Naive thymus-derived CD4-positive, alpha-beta T cell (primary cell): ENCODE data around the gene MESD. TPM values are rescaled to one million over a fixed set of nuclear protein-coding genes. Genes with fewer than 3 reads are reported as not detected.

Experiments
- ATAC-seq: fragments of 150-1000 bp; cut with Tn5 transposase; 2 replicates; pipeline ENCODE4 v1.10.0; 2021; ENCODE audit warnings: mild to moderate bottlenecking, moderate library complexity
- CTCF ChIA-PET: fragments of 350-600 bp; sonication (Branson Sonifier 250); formaldehyde crosslinking; loops from one replicate; lab custom pipeline; 2021; ENCODE audit warnings: antibody characterized with exemption; lab: Charles Lee
- POLR2A ChIA-PET: fragments of 350-600 bp; sonication (Branson Sonifier 250); formaldehyde crosslinking; loops from one replicate; lab custom pipeline; 2021; ENCODE audit warnings: antibody characterized with exemption, inconsistent platforms; lab: Charles Lee
- DNase-seq, 9 donors: peaks; one replicate each; pipeline versions ENCODE4 v3.0.0 to v3.0.0-alpha.2; 2020 to 2022; ENCODE audit warnings: mixed read lengths in 1 of 9
- H3K27ac ChIP-seq: one replicate; pipeline ENCODE4 v1.7.0; 2013; ENCODE audit warnings: mild to moderate bottlenecking, low read depth, low read length, moderate library complexity
- H3K27me3 ChIP-seq, 2 donors: one replicate each; pipeline ENCODE4 v1.7.0; 2013; ENCODE audit warnings: low read length in 2 of 2, mild to moderate bottlenecking in 2 of 2, moderate library complexity in 2 of 2; ENCODE audit not compliant: control insufficient read depth in 2 of 2, insufficient read depth in 2 of 2
- H3K36me3 ChIP-seq, 3 experiments: 1 replicate in 2 of 3; 2 replicates in 1 of 3; pipeline ENCODE4 v1.7.0; 2013; ENCODE audit warnings: low read length in 3 of 3, mild to moderate bottlenecking in 3 of 3, moderate library complexity in 1 of 3; ENCODE audit not compliant: insufficient read depth in 3 of 3, control insufficient read depth in 2 of 3
- H3K4me1 ChIP-seq, 2 donors: one replicate each; pipeline ENCODE4 v1.7.0; 2013; ENCODE audit warnings: low read length in 2 of 2, mild to moderate bottlenecking in 2 of 2, moderate library complexity in 1 of 2; ENCODE audit not compliant: control insufficient read depth in 2 of 2, insufficient read depth in 2 of 2
- H3K4me3 ChIP-seq: 2 replicates; pipeline ENCODE4 v1.7.0; 2013; ENCODE audit warnings: mild to moderate bottlenecking, low read length
- H3K9me3 ChIP-seq, 3 experiments: 1 replicate in 2 of 3; 2 replicates in 1 of 3; pipeline ENCODE4 v1.7.0; 2013; ENCODE audit warnings: low read length in 3 of 3; ENCODE audit not compliant: control insufficient read depth in 2 of 3
- H3K27ac Mint-ChIP-seq, 9 donors: one replicate each; pipeline ENCODE4 v1.8.0; 2020 to 2022; ENCODE audit warnings: mixed read lengths in 9 of 9, mild to moderate bottlenecking in 8 of 9, moderate library complexity in 5 of 9, inconsistent platforms in 2 of 9
- H3K27me3 Mint-ChIP-seq, 5 donors: one replicate each; pipeline ENCODE4 v1.8.0; 2021 to 2022; ENCODE audit warnings: mixed read lengths in 5 of 5, mild to moderate bottlenecking in 1 of 5
- H3K36me3 Mint-ChIP-seq, 5 donors: one replicate each; pipeline ENCODE4 v1.8.0; 2020 to 2022; ENCODE audit warnings: mixed read lengths in 5 of 5, mild to moderate bottlenecking in 3 of 5, inconsistent platforms in 1 of 5
- H3K4me1 Mint-ChIP-seq, 7 donors: one replicate each; pipeline ENCODE4 v1.8.0; 2020 to 2022; ENCODE audit warnings: mixed read lengths in 7 of 7, mild to moderate bottlenecking in 3 of 7, inconsistent platforms in 1 of 7
- H3K4me3 Mint-ChIP-seq, 10 donors: one replicate each; pipeline ENCODE4 v1.8.0; 2020 to 2022; ENCODE audit warnings: mild to moderate bottlenecking in 10 of 10, mixed read lengths in 10 of 10, moderate library complexity in 6 of 10, inconsistent platforms in 2 of 10
- H3K9me3 Mint-ChIP-seq, 11 donors: one replicate each; pipeline ENCODE4 v1.8.0; 2020 to 2022; ENCODE audit warnings: mixed read lengths in 11 of 11, mild to moderate bottlenecking in 4 of 11, inconsistent platforms in 1 of 11, moderate library complexity in 1 of 11
- intact Hi-C, 2 donors: fragments of 100-400 bp; cut with micrococcal nuclease; formaldehyde crosslinking; loops; one replicate each; pipeline ENCODE4 v1.15.1; 2023
- polyA plus RNA-seq, 2 donors: library from polyadenylated mRNA; unstranded; fragments of 300-500 nt; fragmentation: Illumina TruSeq; gene quantifications; one replicate each; pipeline ENCODE4 v1.2.3, GENCODE V29; 2021
- total RNA-seq, 6 experiments: library from RNA in 5 of 6; stranded (reverse) in 5 of 6; gene quantifications; 1 replicate in 5 of 6; 2 replicates in 1 of 6; pipeline ENCODE4 v1.2.3 and lab custom pipeline; 2021 to 2026

Gene MESD
- total and polyA plus RNA-seq, 7 experiments from 2014 or later: 17.1 to 42.5 (median 29.3) TPM

GRCh38 chr15:80931191-80931590, 58.4 kb downstream of the MESD start:
- no peaks in the 10 kb centered on the region for H3K36me3 ChIP-seq
- DNase-seq (no peak), ATAC-seq (no peak)
- Mint-ChIP-seq H3K36me3 (peaks cover 0 to 39% (median 19%) of the 10 kb centered on the region in 5 donors), H3K4me1 (peaks cover 0 to 8% (median 7%) of the 10 kb centered on the region in 7 donors), H3K9me3 (no peaks in the 10 kb centered on the region), H3K27me3 (no peaks in the 10 kb centered on the region), H3K27ac (no peak overlapping the region), H3K4me3 (no peak overlapping the region)
- ChIA-PET POLR2A (no interaction called here), CTCF (no interaction called here)
- H3K4me1 ChIP-seq: no peaks in the 10 kb centered on the region
- H3K27ac ChIP-seq: no peak overlapping the region
- H3K4me3 ChIP-seq: no peak overlapping the region
- intact Hi-C loops: no loop called here
- H3K27me3 ChIP-seq: no peaks in the 10 kb centered on the region
- no peaks in the 10 kb centered on the region for H3K9me3 ChIP-seq

DNA sequence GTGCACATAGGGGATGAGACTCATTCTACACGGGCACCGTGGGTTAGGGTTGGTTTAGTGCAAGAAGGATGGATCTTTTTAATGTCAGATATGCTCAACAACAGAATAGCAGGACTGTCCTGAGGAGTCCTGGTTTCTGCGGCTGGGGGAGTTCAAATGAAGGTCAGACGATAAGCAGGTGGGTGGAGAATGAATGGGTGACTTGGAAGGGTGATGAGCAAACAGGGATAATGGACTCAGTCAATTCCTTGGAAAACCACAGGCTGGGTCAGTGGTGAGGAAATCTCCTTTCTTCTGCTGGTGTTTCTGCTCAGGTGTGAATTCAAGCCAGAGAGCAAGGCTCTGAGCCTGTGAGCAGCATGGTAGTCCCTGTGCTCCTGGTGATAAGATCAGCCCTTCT, 59.9 kb downstream of the MESD start:
- Histone ChIP-seq H3K4me3 (no peak overlapping the region), H3K9me3 (no peaks in the 10 kb centered on the region), H3K4me1 (no peaks in the 10 kb centered on the region), H3K36me3 (peaks cover 0 to 9% (median 0%) of the 10 kb centered on the region in 3 experiments), H3K27ac (no peak overlapping the region), H3K27me3 (no peaks in the 10 kb centered on the region)
- no peak overlapping the region for H3K27ac Mint-ChIP-seq
- no peak for DNase-seq
- peaks cover 0 to 39% (median 18%) of the 10 kb centered on the region in 5 donors for H3K36me3 Mint-ChIP-seq
- H3K4me1 Mint-ChIP-seq: peaks cover 0 to 6% (median 3%) of the 10 kb centered on the region in 7 donors
- H3K27me3 Mint-ChIP-seq: no peaks in the 10 kb centered on the region
- POLR2A ChIA-PET: no interaction called here
- H3K9me3 Mint-ChIP-seq: no peaks in the 10 kb centered on the region
- no peak for ATAC-seq
- CTCF ChIA-PET: no interaction called here
- H3K4me3 Mint-ChIP-seq: no peak overlapping the region
- intact Hi-C loops: no loop called here

DNA sequence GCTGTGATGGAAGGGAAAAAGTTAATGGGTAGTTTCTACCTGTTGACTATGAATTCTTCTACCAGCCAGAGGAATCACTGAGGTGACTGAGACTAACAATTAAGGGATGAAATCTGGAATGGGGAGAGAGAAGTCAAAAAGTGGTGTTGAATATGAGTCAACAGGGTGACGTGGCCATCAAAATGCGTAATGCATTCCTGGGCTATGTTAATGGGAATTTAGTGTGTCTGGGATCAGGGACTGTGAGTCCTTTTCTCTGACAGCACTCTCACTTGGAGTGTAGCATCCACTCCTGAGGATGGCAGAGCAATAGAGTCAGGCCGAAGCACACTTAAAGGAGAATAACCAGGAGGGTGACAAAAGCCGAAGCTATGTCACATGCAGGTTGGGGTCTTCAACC, 60.4 kb downstream of the MESD start:
- ChIA-PET POLR2A (no interaction called here), CTCF (no interaction called here)
- H3K27ac ChIP-seq: no peak overlapping the region
- Mint-ChIP-seq H3K9me3 (no peaks in the 10 kb centered on the region), H3K27me3 (no peaks in the 10 kb centered on the region), H3K27ac (no peak overlapping the region), H3K36me3 (peaks cover 0 to 40% (median 14%) of the 10 kb centered on the region in 5 donors), H3K4me3 (no peak overlapping the region), H3K4me1 (peaks cover 0 to 4% (median 0%) of the 10 kb centered on the region in 7 donors)
- H3K4me3 ChIP-seq: no peak overlapping the region
- intact Hi-C loops: no loop called here
- H3K9me3 ChIP-seq: no peaks in the 10 kb centered on the region
- peaks cover 0 to 9% (median 0%) of the 10 kb centered on the region in 3 experiments for H3K36me3 ChIP-seq
- ATAC-seq (no peak), DNase-seq (no peak)
- no peaks in the 10 kb centered on the region for H3K4me1 ChIP-seq
- H3K27me3 ChIP-seq: no peaks in the 10 kb centered on the region

DNA sequence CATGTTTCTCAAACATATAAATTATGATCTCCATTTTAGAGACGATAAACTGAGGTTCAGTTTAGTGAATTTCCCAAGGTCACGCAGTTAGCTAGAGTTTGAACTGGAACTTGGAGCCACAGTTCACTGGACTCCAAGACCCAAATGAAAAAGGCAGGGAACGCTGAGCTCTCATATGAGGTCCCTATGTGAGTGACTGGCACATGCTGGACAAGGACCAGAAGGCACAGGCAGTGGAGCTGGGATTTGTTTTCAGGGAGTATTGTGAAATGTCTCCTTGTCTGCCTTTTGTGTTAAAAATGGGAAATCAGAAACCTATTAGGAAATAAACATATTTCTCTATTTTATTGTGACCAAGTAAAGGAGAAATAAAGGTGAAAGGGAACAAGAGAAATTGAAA, 63.5 kb downstream of the MESD start:
- ChIA-PET POLR2A (no interaction called here), CTCF (no interaction called here)
- no peak overlapping the region for H3K4me3 Mint-ChIP-seq
- H3K27me3 Mint-ChIP-seq: no peaks in the 10 kb centered on the region
- intact Hi-C loops: no loop called here
- peaks cover 1 to 4% of the 10 kb centered on the region in 2 donors for H3K4me1 ChIP-seq
- H3K9me3 ChIP-seq: no peaks in the 10 kb centered on the region
- ATAC-seq (no peak), DNase-seq (no peak)
- H3K4me3 ChIP-seq: no peak overlapping the region
- H3K36me3 ChIP-seq: peaks cover 0 to 13% (median 0%) of the 10 kb centered on the region in 3 experiments
- no peaks in the 10 kb centered on the region for H3K27me3 ChIP-seq
- H3K27ac Mint-ChIP-seq: no peak overlapping the region
- H3K4me1 Mint-ChIP-seq: peaks cover 0 to 13% (median 4%) of the 10 kb centered on the region in 7 donors
- peaks cover 0 to 54% (median 19%) of the 10 kb centered on the region in 5 donors for H3K36me3 Mint-ChIP-seq
- no peaks in the 10 kb centered on the region for H3K9me3 Mint-ChIP-seq
- no peak overlapping the region for H3K27ac ChIP-seq

DNA sequence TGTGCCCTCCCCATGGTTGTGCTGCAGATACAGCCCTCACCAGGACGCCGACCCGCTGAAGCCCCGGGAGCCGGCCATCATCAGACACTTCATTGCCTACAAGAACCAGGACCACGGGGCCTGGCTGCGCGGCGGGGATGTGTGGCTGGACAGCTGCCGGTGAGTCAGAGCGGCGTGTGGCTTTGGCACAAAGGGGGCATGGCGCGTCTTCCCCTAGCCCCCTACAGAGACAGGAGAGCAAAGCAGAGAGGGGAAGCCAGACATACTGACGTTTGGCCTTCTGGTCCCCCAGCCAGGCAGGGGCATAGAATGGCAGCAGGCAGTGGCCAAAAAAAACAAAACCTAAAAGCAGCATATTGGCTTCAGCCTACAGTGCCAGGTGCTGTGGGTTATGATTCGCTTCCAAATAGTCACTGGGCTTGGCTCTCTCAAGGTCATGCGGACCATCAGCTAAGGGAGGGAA, 64.0 kb downstream of the MESD start:
- Histone ChIP-seq H3K9me3 (no peaks in the 10 kb centered on the region), H3K27ac (no peak overlapping the region), H3K27me3 (no peaks in the 10 kb centered on the region), H3K4me3 (no peak overlapping the region), H3K4me1 (peaks cover 6 to 9% of the 10 kb centered on the region in 2 donors), H3K36me3 (peaks cover 0 to 13% (median 0%) of the 10 kb centered on the region in 3 experiments)
- Mint-ChIP-seq H3K27me3 (no peaks in the 10 kb centered on the region), H3K27ac (no peak overlapping the region), H3K4me3 (no peak overlapping the region), H3K36me3 (peaks cover 0 to 49% (median 18%) of the 10 kb centered on the region in 5 donors), H3K9me3 (no peaks in the 10 kb centered on the region), H3K4me1 (peaks cover 4 to 16% (median 9%) of the 10 kb centered on the region in 7 donors)
- POLR2A ChIA-PET: no interaction called here
- intact Hi-C loops: no loop called here
- DNase-seq: no peak
- CTCF ChIA-PET: no interaction called here
- ATAC-seq: no peak

DNA sequence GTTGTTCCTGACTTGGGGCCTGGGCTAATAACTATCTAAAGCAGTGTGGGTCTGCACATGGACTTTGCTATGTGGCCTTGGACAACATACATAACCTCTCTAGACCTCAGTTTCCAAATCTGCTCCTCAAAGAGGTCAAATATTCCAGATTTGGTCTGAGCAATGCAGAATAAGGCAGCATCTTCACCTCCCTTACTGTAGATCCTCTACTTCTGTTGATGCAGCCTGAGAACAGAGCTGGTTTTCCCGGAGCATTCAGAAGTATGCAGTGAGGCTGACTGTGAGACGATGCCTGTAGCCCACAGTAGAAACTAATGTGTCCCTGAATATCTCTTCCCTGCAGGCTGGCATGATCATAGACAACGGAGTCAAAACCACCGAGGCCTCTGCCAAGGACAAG, 65.3 kb downstream of the MESD start:
- Histone ChIP-seq H3K36me3 (peaks cover 0 to 13% (median 0%) of the 10 kb centered on the region in 3 experiments), H3K9me3 (no peaks in the 10 kb centered on the region), H3K27ac (no peak overlapping the region), H3K4me3 (no peak overlapping the region), H3K27me3 (no peaks in the 10 kb centered on the region), H3K4me1 (peaks cover 10 to 13% of the 10 kb centered on the region in 2 donors)
- intact Hi-C loops: no loop called here
- ChIA-PET POLR2A (no interaction called here), CTCF (no interaction called here)
- Mint-ChIP-seq H3K4me3 (no peak overlapping the region), H3K4me1 (peaks cover 9 to 19% (median 13%) of the 10 kb centered on the region in 7 donors), H3K27ac (no peak overlapping the region), H3K27me3 (no peaks in the 10 kb centered on the region), H3K36me3 (peaks cover 0 to 40% (median 12%) of the 10 kb centered on the region in 5 donors), H3K9me3 (no peaks in the 10 kb centered on the region)
- ATAC-seq (no peak), DNase-seq (no peak)

GRCh38 chr15:80923668-80924067, 66.0 kb downstream of the MESD start:
- Mint-ChIP-seq H3K36me3 (peaks cover 0 to 35% (median 12%) of the 10 kb centered on the region in 5 donors), H3K9me3 (no peaks in the 10 kb centered on the region), H3K27me3 (no peaks in the 10 kb centered on the region), H3K4me1 (peaks cover 9 to 19% (median 13%) of the 10 kb centered on the region in 7 donors), H3K4me3 (no peak overlapping the region), H3K27ac (no peak overlapping the region)
- intact Hi-C loops: no loop called here
- H3K27ac ChIP-seq: no peak overlapping the region
- H3K4me1 ChIP-seq: peaks cover 10 to 13% of the 10 kb centered on the region in 2 donors
- no peaks in the 10 kb centered on the region for H3K9me3 ChIP-seq
- H3K27me3 ChIP-seq: no peaks in the 10 kb centered on the region
- H3K36me3 ChIP-seq: peaks cover 0 to 13% (median 0%) of the 10 kb centered on the region in 3 experiments
- ChIA-PET CTCF (no interaction called here), POLR2A (no interaction called here)
- no peak for DNase-seq
- no peak for ATAC-seq
- H3K4me3 ChIP-seq: no peak overlapping the region
